NCI-H1092 (cell line): ENCODE data around the gene DUSP28.
A peak's percentile ranks its signal among the peaks of the same experiment; 100 is the strongest.

Source experiments
- DNase-seq: peaks from one replicate; lab custom pipeline; 2025; lab: John Stamatoyannopoulos, UW

The DUSP28 gene

GRCh38 chr2:240573071-240573515 lies 12.9 kb downstream of the DUSP28 start:
- no peak for DNase-seq

GRCh38 chr2:240573516-240574385 lies 13.6 kb downstream of the DUSP28 start:
- no peak for DNase-seq

GRCh38 chr2:240574386-240575100 lies 14.4 kb downstream of the DUSP28 start:
- DNase-seq, result no peak

- DNase-seq, result no peak
Measured at GRCh38 chr2:240575101-240575965, 15.2 kb downstream of the DUSP28 start.

- DNase-seq, result no peak
Measured at GRCh38 chr2:240576036-240576435, 15.9 kb downstream of the DUSP28 start.

GRCh38 chr2:240576436-240577205 lies 16.5 kb downstream of the DUSP28 start:
- DNase-seq, result no peak

GRCh38 chr2:240577281-240578109 lies 17.3 kb downstream of the DUSP28 start:
- no peak for DNase-seq

- DNase-seq, result no peak
Measured at GRCh38 chr2:240578110-240578450, 17.9 kb downstream of the DUSP28 start.

- DNase-seq, result no peak
Measured at GRCh38 chr2:240578488-240578887, 18.3 kb downstream of the DUSP28 start.

GRCh38 chr2:240579071-240579762 lies 19.1 kb downstream of the DUSP28 start:
- no peak for DNase-seq

- no peak for DNase-seq
Measured at GRCh38 chr2:240579771-240580614, 19.8 kb downstream of the DUSP28 start.

GRCh38 chr2:240581811-240582210 lies 21.7 kb downstream of the DUSP28 start:
- DNase-seq, result no peak

- no peak for DNase-seq
Measured at GRCh38 chr2:240582781-240583180, 22.6 kb downstream of the DUSP28 start.

- DNase-seq, result no peak
Measured at GRCh38 chr2:240583774-240584173, 23.6 kb downstream of the DUSP28 start.

GRCh38 chr2:240584486-240585031 lies 24.4 kb downstream of the DUSP28 start:
- DNase-seq, result no peak

GRCh38 chr2:240585101-240585500 lies 24.9 kb downstream of the DUSP28 start:
- DNase-seq, result no peak

- DNase-seq, result no peak
Measured at GRCh38 chr2:240585681-240586197, 25.6 kb downstream of the DUSP28 start.

GRCh38 chr2:240586198-240586918 lies 26.2 kb downstream of the DUSP28 start, which contains the start of gene CAPN10:
Gene CAPN10, plus strand, starts transcription at chr2:240586734. Its CDS starts 178 bp downstream, at chr2:240586912.
- DNase-seq, result peak; percentile 88
